SU-DHL-6 (cell line): Measurements from ENCODE around the gene FBXW7.

Experiments used
- CTCF ChIP-seq: fragments of 200-600 bp; sonication (generic); IDR thresholded peaks from one replicate; pipeline ENCODE4 v1.5.1; 2017; ENCODE audit warnings: antibody characterized with exemption, mild to moderate bottlenecking, low read length, moderate library complexity; ENCODE audit not compliant: insufficient read depth, poor library complexity, severe bottlenecking
- EZH2phosphoT487 ChIP-seq: fragments of 200-600 bp; sonication (generic), shearing (Covaris generic); conservative IDR thresholded peaks from 2 replicates; pipeline ENCODE4 v1.6.1; 2018; ENCODE audit warnings: mild to moderate bottlenecking, antibody characterized with exemption, low read length, moderate library complexity, mixed read lengths

- TF ChIP-seq CTCF, result no peak
- TF ChIP-seq EZH2phosphoT487, result no peak
Measured at GRCh38 chr4:152513078-152513477, 22.8 kb downstream of the FBXW7 start.
